ENCODE results near the gene HEXA.

The HEXA gene

DNA sequence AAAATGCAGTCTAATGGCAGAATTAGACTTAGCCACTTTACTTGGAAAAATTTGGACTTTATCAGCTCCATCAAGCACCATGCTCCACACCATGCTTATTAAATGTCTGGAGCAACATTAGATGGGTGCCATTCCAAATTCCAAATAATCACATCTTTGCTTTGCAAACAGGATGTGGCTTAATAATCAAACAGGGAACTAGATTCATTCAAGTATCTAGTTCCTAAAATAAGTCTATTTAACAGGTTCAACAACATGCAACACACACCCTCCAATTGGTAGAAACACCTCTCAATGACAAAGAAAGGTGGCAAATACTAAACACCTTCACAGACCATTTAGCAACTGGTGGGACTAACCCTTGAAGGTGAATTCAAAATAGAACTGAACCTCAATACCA lies 3.5 kb downstream of the HEXA start:
- DNase-seq, result no peak

DNA sequence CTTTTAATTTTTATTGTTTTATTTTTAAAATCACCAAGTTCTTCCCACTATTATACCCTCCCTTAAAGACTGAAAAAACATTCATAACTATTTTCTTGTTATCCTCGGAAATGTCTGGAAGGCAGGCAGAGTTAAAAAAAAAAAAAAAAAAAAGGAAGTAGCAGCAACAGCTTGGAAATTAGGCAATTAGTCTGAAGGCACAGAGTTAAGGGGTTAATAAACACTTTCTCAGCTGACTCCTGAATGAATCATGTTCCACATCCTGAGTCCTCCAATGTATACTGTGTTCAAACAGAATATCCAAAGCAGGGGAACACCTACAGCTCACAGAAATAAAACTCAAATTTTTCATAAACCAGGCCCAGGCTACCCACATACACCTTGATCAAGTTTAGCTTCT lies 5.8 kb downstream of the HEXA start:
- DNase-seq, result no peak

DNA sequence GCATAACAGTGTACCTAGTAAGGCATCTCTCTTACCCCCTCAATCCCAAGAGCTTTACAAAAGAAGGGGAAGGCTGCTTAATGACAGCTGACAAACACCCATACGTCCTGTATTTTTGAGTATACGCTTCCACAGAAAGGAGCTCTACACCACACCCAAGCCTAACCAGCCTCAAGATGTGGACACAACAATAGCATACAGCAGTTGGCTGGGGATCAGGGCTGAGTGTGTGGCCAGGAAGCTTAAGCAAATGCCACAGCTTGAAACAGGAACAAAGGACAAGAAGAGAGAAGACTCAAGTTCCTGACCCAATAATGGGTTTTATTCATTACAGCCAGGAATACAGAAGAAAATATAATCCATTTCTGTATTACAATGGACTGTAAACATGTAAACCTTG lies 6.9 kb downstream of the HEXA start:
- no peak for DNase-seq

GRCh38 chr15:72368325-72368724 lies 7.5 kb downstream of the HEXA start:
- no peak for DNase-seq

DNA sequence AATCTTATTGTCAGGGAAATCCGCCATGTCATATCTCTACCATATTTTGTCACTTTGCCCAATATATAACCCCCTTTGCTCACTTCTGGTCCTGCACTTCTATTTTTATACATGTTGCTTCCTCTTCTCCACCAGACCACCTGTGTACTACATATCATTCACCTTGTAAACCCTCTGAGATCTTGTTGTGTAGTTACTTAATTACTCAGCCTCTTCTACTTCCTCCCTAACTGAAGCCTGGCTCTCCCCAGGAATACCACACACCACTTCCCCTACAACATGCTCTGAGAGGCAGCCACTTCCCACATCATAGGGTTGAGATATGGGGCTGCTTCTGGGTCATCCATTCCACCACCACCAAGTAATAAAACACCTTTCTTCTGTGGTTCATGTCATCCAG lies 10.0 kb downstream of the HEXA start:
- DNase-seq, result no peak

- DNase-seq, result no peak
These were observed 14.6 kb downstream of the HEXA start for GRCh38 chr15:72361176-72361575.

DNA sequence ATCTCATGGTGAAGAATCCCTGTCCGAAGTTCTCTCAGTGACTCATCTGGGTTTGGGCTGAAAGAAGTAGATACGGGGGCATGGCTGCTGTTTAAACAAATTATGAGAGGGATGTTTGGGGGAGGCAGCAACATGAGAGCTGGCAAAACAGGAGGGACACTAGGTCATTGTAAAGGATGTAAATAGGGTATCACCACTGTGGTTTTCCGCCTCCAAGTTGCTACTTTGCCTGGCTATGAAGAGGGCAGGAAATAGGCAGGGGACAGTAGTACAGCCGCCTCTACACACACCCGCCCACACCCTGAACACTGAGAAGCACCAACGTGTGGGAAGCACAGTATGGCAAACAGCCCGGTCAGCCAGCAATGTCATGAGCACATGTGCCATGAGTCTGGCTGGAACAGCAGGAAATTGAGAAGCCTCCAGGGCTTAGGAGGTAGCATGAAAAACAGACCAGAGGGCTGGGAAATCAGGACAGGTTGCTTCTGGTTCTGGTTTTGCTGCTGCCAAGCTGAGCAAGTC lies 17.1 kb downstream of the HEXA start:
- no peak for DNase-seq

- no peak for DNase-seq
These were observed 17.7 kb downstream of the HEXA start for GRCh38 chr15:72358121-72358520.

DNA sequence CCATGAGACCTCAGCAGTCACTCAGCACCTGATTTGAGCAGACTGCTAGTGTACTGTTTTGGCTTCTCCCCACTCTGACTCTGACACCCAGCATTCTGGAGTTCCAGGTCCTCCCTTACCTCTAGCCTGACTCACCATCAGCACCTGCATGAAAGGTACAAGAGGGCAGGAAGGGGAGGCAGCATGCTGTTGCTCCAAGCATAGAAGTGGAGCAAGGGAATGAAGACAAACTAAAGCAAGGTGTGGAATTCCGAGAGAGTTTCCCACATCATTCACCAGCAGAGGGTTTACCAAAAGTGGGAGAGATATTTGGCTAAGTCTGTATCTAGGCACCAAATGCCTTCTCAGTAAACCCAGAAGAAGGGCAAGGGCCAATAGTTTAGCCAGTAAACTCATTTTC lies 21.3 kb downstream of the HEXA start:
- no peak for DNase-seq

- DNase-seq, result no peak
These were observed 22.5 kb downstream of the HEXA start for GRCh38 chr15:72353266-72353665.

DNA sequence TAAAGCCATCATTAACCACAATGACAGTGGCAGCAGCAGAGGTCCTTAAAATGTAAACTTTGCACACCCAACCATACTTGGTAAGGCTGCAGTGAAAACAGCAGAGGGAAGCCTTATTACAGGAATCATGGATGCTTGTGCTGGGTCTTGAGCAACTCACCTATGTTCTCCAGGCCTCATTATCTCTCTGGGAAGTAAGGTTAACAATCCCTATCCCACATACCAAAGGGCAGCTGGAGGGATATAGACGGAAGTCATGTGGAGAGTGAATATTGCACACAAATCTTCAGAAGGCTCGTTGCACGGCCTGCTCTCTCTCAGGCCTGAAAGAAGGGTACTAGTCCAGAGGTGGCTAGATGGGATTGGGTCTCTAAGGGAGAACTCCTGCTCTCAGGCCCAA lies 30.0 kb downstream of the HEXA start:
- DNase-seq, result no peak

DNA sequence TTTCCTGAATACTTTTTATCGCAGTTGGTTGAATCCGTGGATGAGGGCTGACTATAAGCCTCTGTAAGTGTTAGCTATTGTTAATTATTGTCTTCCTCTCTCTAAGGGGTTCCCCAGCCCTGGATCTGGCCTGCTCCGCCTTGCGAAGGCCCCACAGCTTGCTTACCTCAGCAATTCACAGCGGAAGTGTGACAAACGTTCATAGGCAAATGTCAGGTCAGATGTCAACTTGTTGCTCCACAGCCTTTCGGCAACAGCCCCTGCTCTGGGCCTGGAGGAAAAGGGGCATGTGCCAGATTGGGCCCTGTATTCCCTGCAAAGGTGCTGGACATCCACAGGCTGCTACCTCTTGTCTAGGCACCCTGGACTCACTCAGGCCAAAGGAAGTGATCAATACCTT lies 30.5 kb downstream of the HEXA start:
- no peak for DNase-seq

DNA sequence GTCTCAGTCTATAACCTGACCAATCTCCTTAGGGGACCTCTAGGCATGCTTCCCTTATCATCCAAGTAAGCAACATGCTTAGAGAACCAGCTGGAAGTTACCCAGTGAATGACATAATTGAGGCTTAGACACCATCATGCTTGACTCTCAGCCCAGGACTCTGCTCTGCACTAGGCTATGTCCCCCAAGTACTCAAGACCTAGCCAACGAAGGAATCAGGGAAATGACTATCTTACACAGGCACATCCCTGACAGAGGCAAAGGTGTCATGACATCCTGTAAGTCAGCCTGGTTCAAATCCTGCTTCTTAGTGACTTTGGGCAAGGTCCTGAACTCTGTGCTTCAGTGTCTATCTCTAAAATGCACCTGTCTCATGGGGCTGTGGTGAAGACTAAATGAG lies 31.2 kb downstream of the HEXA start:
- no peak for DNase-seq

GRCh38 chr15:72342385-72342784 lies 33.4 kb downstream of the HEXA start:
- DNase-seq, result peak in 2 of 4 experiments; percentile 6 to 8

GRCh38 chr15:72341361-72341760 lies 34.5 kb downstream of the HEXA start:
- no peak for DNase-seq

DNA sequence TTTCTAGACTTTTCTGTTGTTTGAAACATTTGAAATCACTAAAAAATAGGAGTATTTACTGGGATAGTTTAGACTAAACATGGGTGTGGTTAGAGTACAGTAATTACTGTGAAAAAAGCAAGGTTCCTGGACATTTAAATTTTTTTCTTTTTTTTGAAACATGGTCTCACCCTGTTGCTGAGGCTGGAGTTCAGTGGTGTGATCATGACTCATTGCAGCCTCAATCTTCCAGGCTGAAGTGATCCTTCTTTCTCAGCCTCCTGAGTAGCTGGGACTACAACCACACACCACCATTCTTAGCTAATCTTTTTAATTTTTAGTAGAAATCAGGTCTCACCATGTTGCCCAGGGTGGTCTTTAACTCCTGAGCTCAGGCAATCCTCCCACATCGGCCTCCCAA lies 35.4 kb downstream of the HEXA start:
- DNase-seq, result no peak

- DNase-seq, result no peak
These were observed 36.0 kb downstream of the HEXA start for GRCh38 chr15:72339777-72340177.

DNA sequence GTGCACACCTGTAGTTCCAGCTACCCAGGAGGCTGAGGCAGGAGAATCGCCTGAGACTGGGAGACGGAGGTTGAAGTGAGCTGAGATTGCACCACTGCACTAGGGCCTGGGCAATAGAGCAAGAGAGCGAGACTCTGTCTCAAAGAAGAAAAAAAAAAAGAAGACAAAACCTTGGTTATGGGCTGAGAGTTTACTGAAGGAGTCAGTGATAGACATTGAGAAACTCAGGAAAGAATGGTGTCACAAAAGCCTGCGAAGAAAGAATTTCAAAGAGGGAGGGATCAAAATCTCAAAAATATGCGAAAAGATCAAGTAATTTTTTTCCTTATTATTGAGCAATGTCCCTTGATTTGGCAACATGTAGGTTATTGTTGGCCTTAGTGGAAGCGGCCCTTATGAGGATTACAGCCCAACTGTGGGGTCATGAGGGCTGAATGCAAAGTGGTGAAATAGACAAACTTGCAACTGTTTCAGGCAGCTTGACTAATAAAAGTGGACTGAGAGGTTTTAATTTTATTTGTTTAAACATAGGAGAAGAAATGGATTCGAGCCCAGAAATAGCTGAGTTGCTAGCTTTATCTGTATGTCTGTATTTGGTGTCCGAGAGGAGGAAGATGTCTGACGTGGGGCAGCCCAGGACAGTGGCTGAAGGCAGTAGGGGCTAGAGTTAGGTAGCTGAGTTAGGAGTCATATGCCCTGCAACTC lies 37.0 kb downstream of the HEXA start:
- DNase-seq, result no peak

DNA sequence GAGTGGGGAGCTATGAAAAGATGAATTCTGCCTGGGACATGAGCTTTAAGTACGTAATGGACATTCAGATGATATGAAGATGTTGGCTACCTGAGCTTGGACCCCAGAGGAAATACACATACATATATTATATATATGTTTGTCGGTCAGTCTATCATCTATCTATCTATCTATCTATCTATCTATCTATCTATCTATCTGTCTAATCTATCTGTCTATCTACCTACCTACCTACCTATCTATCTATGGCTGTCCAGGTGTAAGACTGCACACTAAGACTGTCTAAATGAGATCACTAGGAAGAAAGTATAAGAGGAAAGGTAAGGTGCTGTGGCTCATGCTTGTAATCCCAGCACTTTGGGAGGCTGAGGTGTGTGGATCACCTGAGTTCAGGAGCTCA lies 37.7 kb downstream of the HEXA start:
- DNase-seq, result no peak

GRCh38 chr15:72334842-72335241 lies 41.0 kb downstream of the HEXA start:
- no peak for DNase-seq

DNA sequence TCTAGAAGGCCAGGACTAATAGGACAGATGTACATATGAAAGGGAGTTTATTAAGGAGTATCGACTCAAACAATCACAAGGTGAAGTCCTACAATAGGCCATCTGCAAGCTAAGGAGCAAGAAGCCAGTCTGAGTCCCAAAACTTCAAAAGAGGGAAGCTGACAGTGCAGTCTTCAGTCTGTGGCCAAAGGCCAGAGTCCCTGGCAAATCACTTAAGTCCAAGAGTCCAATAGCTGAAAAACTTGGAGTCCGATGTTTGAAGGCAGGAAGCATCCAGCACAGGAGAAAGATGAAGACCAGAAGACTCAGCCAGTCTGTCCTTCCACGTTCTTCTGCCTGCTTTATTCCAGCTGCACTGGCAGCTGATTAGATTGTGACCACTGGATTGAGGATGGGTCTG lies 44.8 kb downstream of the HEXA start:
- DNase-seq, result no peak

GRCh38 chr15:72323752-72324151 lies 52.1 kb downstream of the HEXA start:
- DNase-seq, result no peak

GRCh38 chr15:72319985-72320671 lies 55.7 kb downstream of the HEXA start, which contains the start of gene CELF6:
Gene CELF6, minus strand, starts transcription at chr15:72320157. Its CDS starts 283 bp downstream, at chr15:72319874.
- peak; percentile 14 to 43 (median 21) for DNase-seq

DNA sequence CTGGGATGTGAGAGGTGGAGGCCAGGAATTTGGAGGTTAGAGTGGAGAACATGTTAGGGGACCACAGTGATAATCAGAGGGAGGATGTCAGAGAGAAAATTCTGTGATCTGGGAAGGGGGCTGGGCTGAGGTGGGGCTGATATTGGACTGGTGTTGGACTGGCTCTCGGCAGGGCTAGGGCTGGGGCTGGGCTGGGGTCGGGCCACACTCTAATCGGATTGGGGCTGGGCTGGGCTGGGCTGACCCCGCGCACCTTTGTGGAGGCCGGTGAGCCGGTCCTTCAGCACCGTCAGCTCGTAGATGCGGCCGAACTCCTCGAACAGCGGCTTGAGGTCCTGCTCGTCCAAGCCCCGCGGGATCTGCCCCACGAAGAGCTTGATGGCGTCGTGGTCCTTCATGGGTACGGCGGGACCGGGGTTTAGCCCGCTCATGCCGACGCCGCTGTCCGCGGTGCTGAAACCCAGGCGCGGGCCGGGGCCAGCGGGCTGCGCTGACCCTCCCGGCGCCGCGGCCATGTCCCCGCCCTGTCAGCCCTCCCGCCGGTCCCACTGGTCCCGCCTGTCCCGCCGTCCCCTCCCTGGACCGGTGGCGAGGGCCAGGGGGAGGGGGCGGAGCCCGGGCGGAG lies 56.3 kb downstream of the HEXA start:
- peak in 2 of 4 experiments; percentile 6 to 38 for DNase-seq

Measured in activated naive CD4-positive, alpha-beta T cell (primary cell).